ENCODE measurements around the gene GPD1. TPM values are rescaled to one million over a fixed set of nuclear protein-coding genes. Genes with fewer than 3 reads are reported as not detected.

GPD1 gene
- polyA plus RNA-seq (2013, experiment 1 of 2): not detected
- not detected for polyA plus RNA-seq (2013, experiment 2 of 2)

DNA sequence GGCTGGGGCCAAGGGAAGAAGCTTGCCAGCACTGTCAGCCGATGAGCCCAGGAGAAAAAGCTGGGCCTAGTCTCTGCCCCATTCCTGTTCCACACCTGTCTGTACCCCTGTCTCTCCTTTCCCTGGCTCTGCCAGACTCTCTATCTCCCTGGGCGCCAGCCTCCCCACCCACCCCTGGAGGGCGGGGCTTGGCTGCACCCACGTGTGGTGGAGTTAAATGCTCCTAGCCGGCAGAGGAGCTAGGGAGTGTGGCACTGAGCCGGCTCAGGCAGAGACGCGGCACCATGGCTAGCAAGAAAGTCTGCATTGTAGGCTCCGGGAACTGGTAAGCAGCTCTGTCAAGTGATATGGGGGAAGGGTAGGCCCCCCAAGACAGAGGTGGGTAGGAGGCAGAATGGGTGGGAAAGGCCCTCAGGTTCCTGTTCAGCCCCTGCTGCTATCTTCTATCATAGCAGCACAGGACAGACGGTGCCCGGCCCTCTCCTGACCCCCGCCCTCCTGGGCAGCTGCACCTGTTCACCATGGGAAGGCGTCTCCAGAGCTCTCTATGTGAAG is at the start of gene GPD1:
GPD1 (plus strand) TSS at position 242 of the 555 bp plus-strand sequence; CDS start at position 285, 43 bp downstream.
- H3K9me3 ChIP-seq (ENCODE audit: control insufficient read depth, low read length): no peaks in the 10 kb centered on the region
- no peak within 1 kb of the TSS for H3K4ac ChIP-seq (ENCODE audit: low read depth in 1 of 2, low read length in 2 of 2)
- no peak within 1 kb of the TSS for H3K9ac ChIP-seq (ENCODE audit: low read length)
- peaks cover 0 to 6% of the 10 kb centered on the region in 2 experiments for H3K27me3 ChIP-seq (ENCODE audit: control insufficient read depth in 1 of 2, insufficient read depth in 1 of 2, low read length in 2 of 2)
- peak within 1 kb of the TSS in 1 of 2 experiments; percentile 54 for H2BK12ac ChIP-seq (ENCODE audit: low read length in 2 of 2)
- no peak within 1 kb of the TSS for H3K4me3 ChIP-seq (ENCODE audit: insufficient read depth in 1 of 2, low read depth in 1 of 2, low read length in 2 of 2)
- H2AK5ac ChIP-seq (ENCODE audit: low read length, severe bottlenecking): no peak within 1 kb of the TSS
- H3K36me3 ChIP-seq (ENCODE audit: control insufficient read depth in 1 of 2, insufficient read depth in 2 of 2, low read depth in 1 of 2, low read length in 2 of 2): peaks cover 27 to 31% of the 10 kb centered on the region in 2 experiments
- 57% methylated on average over 13 of the region's 13 CpGs for WGBS
- H2AFZ ChIP-seq (ENCODE audit: low read depth, low read length): no peak within 1 kb of the TSS
- no peak within 1 kb of the TSS for H3K4me2 ChIP-seq (ENCODE audit: low read length, poor library complexity, severe bottlenecking)
- H3K14ac ChIP-seq (ENCODE audit: low read length in 2 of 2): no peak within 1 kb of the TSS
- H4K8ac ChIP-seq (ENCODE audit: low read length): no peak within 1 kb of the TSS
- H3K18ac ChIP-seq (ENCODE audit: low read depth in 1 of 2, low read length in 2 of 2): no peak within 1 kb of the TSS
- no peak within 1 kb of the TSS for H2BK15ac ChIP-seq (ENCODE audit: low read depth, poor library complexity, severe bottlenecking)
- no peak within 1 kb of the TSS for H2BK5ac ChIP-seq (ENCODE audit: low read depth, low read length, poor library complexity, severe bottlenecking)
- DNase-seq: peak; percentile 19
- H2BK120ac ChIP-seq (ENCODE audit: low read depth, low read length): no peak within 1 kb of the TSS
- peaks cover 18% of the 10 kb centered on the region for H3K4me1 ChIP-seq (ENCODE audit: control insufficient read depth, insufficient read depth, low read depth, low read length)
- no peak within 1 kb of the TSS for H3K23ac ChIP-seq (ENCODE audit: low read length in 2 of 2)
- no peak within 1 kb of the TSS for H3K27ac ChIP-seq (ENCODE audit: low read length, poor library complexity, severe bottlenecking)
- no peak within 1 kb of the TSS for H4K91ac ChIP-seq (ENCODE audit: low read length)
- H3K79me1 ChIP-seq (replicated peaks; ENCODE audit: low read length, poor library complexity, severe bottlenecking): no peaks in the 10 kb centered on the region

DNA sequence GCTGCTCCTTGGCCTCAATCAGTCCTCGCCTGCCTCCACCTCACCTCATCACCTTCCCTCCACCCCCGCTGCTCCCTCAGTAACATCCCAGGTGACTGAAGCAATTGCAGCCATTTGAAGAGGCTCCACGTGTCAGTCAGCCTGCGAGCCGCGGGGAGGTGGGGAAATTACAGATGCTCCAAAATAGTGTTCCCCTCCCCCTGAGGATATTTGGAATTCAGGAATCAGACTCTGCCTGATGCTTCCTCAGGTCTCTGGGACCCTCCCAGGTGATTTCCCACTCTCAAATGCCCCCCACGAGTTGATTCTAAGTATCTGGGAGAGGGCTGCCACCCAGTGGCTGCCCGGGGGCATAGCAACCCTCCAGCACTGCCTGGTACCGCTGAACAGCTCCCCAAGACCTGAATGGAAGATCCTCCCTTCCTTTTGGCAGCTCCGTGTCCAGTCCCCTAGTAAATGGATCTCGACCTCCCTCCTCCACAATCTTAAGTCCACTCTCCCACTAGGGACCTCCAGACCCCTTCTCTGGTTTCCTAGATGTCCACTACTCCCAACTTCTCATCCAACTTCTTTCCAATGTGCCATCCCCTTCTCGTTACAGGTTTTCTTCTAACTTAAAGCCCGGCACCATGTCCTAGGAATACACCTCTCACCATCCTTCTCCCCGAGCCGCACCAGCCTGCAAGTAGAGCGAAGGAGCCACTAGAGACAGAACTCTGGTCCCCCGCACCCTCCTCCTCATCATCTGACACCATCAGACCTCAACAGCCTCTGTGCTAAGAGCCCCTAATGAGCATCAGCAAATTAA is 47.8 kb upstream of the GPD1 start:
- H2BK12ac ChIP-seq (ENCODE audit: low read length in 2 of 2): no peak overlapping the region
- DNase-seq: peak; percentile 64
- H3K4me2 ChIP-seq (ENCODE audit: low read length, poor library complexity, severe bottlenecking): peak overlapping the region; percentile 77
- H3K27me3 ChIP-seq (ENCODE audit: control insufficient read depth in 1 of 2, insufficient read depth in 1 of 2, low read length in 2 of 2): peaks cover 37 to 45% of the 10 kb centered on the region in 2 experiments
- H4K91ac ChIP-seq (ENCODE audit: low read length): no peak overlapping the region
- H3K4me3 ChIP-seq (ENCODE audit: insufficient read depth in 1 of 2, low read depth in 1 of 2, low read length in 2 of 2): peak overlapping the region in 1 of 2 experiments; percentile 46
- no peak overlapping the region for H3K18ac ChIP-seq (ENCODE audit: low read depth in 1 of 2, low read length in 2 of 2)
- no peak overlapping the region for H3K23ac ChIP-seq (ENCODE audit: low read length in 2 of 2)
- H2AK5ac ChIP-seq (ENCODE audit: low read length, severe bottlenecking): no peak overlapping the region
- H3K36me3 ChIP-seq (ENCODE audit: control insufficient read depth in 1 of 2, insufficient read depth in 2 of 2, low read depth in 1 of 2, low read length in 2 of 2): peaks cover 0 to 12% of the 10 kb centered on the region in 2 experiments
- no peak overlapping the region for H2BK5ac ChIP-seq (ENCODE audit: low read depth, low read length, poor library complexity, severe bottlenecking)
- no peak overlapping the region for H2BK120ac ChIP-seq (ENCODE audit: low read depth, low read length)
- 10% methylated on average over 17 of the region's 17 CpGs for whole genome bisulfite sequencing
- H3K14ac ChIP-seq (ENCODE audit: low read length in 2 of 2): no peak overlapping the region
- H2BK15ac ChIP-seq (ENCODE audit: low read depth, poor library complexity, severe bottlenecking): no peak overlapping the region
- H3K79me1 ChIP-seq (replicated peaks; ENCODE audit: low read length, poor library complexity, severe bottlenecking): no peaks in the 10 kb centered on the region
- no peak overlapping the region for H3K9ac ChIP-seq (ENCODE audit: low read length)
- peaks cover 24% of the 10 kb centered on the region for H3K4me1 ChIP-seq (ENCODE audit: control insufficient read depth, insufficient read depth, low read depth, low read length)
- no peak overlapping the region for H4K8ac ChIP-seq (ENCODE audit: low read length)
- no peak overlapping the region for H2AFZ ChIP-seq (ENCODE audit: low read depth, low read length)
- no peak overlapping the region for H3K4ac ChIP-seq (ENCODE audit: low read depth in 1 of 2, low read length in 2 of 2)
- no peaks in the 10 kb centered on the region for H3K9me3 ChIP-seq (ENCODE audit: control insufficient read depth, low read length)
- H3K27ac ChIP-seq (ENCODE audit: low read length, poor library complexity, severe bottlenecking): no peak overlapping the region

DNA sequence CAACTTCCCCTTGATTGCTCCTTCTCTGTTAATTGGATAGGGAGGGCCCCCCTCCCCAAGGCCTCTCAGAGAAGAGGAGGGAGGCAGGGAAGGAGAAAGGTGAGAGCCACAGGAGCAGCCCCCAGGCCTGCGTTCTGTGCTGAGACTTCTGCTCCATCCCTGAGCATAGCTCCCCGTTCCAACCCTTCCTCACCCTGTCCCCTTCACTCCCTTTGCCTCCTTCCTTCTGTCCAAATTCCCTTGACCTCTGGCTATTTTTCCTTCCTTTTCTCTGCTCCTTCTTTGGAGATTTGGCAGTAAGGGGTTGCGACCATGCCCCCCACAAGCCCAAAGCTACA is 47.2 kb upstream of the GPD1 start:
- Histone ChIP-seq H4K91ac (ENCODE audit: low read length) (no peak overlapping the region), H3K18ac (ENCODE audit: low read depth in 1 of 2, low read length in 2 of 2) (no peak overlapping the region), H3K27me3 (ENCODE audit: control insufficient read depth in 1 of 2, insufficient read depth in 1 of 2, low read length in 2 of 2) (peaks cover 31 to 40% of the 10 kb centered on the region in 2 experiments), H2BK5ac (ENCODE audit: low read depth, low read length, poor library complexity, severe bottlenecking) (no peak overlapping the region), H3K4ac (ENCODE audit: low read depth in 1 of 2, low read length in 2 of 2) (no peak overlapping the region), H2BK15ac (ENCODE audit: low read depth, poor library complexity, severe bottlenecking) (no peak overlapping the region), H4K8ac (ENCODE audit: low read length) (no peak overlapping the region), H3K4me2 (ENCODE audit: low read length, poor library complexity, severe bottlenecking) (no peak overlapping the region), H2BK120ac (ENCODE audit: low read depth, low read length) (no peak overlapping the region), H3K4me3 (ENCODE audit: insufficient read depth in 1 of 2, low read depth in 1 of 2, low read length in 2 of 2) (peak overlapping the region in 1 of 2 experiments; percentile 91), H2BK12ac (ENCODE audit: low read length in 2 of 2) (no peak overlapping the region), H3K36me3 (ENCODE audit: control insufficient read depth in 1 of 2, insufficient read depth in 2 of 2, low read depth in 1 of 2, low read length in 2 of 2) (peaks cover 0 to 12% of the 10 kb centered on the region in 2 experiments), H3K9ac (ENCODE audit: low read length) (peak overlapping the region; percentile 82), H3K79me1 (replicated peaks; ENCODE audit: low read length, poor library complexity, severe bottlenecking) (no peaks in the 10 kb centered on the region), H3K4me1 (ENCODE audit: control insufficient read depth, insufficient read depth, low read depth, low read length) (peaks cover 24% of the 10 kb centered on the region), H3K9me3 (ENCODE audit: control insufficient read depth, low read length) (no peaks in the 10 kb centered on the region), H3K14ac (ENCODE audit: low read length in 2 of 2) (peak overlapping the region in 1 of 2 experiments; percentile 94), H2AK5ac (ENCODE audit: low read length, severe bottlenecking) (no peak overlapping the region), H3K27ac (ENCODE audit: low read length, poor library complexity, severe bottlenecking) (no peak overlapping the region), H3K23ac (ENCODE audit: low read length in 2 of 2) (peak overlapping the region in 1 of 2 experiments; percentile 57), H2AFZ (ENCODE audit: low read depth, low read length) (no peak overlapping the region)
- DNase-seq: no peak
- WGBS: 29% methylated on average over 3 of the region's 3 CpGs

All from mesenchymal stem cell (in vitro differentiated cells and primary cell).